Right forelimb (tissue), 1 donor: ENCODE measurements around the gene DDX31.

Source experiments
- DNase-seq: peaks from one replicate; pipeline ENCODE4 v3.0.0-alpha.2; 2018

The DDX31 gene

GRCh38 chr9:132592451-132592850 lies 77.3 kb downstream of the DDX31 start:
- no peak for DNase-seq

- no peak for DNase-seq
These were observed 78.0 kb downstream of the DDX31 start for GRCh38 chr9:132591751-132592314.

GRCh38 chr9:132591244-132591643 lies 78.5 kb downstream of the DDX31 start:
- no peak for DNase-seq

GRCh38 chr9:132590318-132591182 lies 79.2 kb downstream of the DDX31 start:
- no peak for DNase-seq

GRCh38 chr9:132590037-132590317 lies 79.8 kb downstream of the DDX31 start:
- DNase-seq = no peak

GRCh38 chr9:132589148-132590036 lies 80.4 kb downstream of the DDX31 start:
- no peak for DNase-seq

GRCh38 chr9:132588501-132589147 lies 81.2 kb downstream of the DDX31 start:
- no peak for DNase-seq

GRCh38 chr9:132588098-132588497 lies 81.7 kb downstream of the DDX31 start:
- no peak for DNase-seq

GRCh38 chr9:132587592-132587955 lies 82.2 kb downstream of the DDX31 start:
- DNase-seq = no peak

- DNase-seq = no peak
These were observed 82.8 kb downstream of the DDX31 start for GRCh38 chr9:132586830-132587591.

- no peak for DNase-seq
These were observed 83.6 kb downstream of the DDX31 start for GRCh38 chr9:132585954-132586829.

- no peak for DNase-seq
These were observed 84.9 kb downstream of the DDX31 start for GRCh38 chr9:132584601-132585560.

- DNase-seq = no peak
These were observed 86.0 kb downstream of the DDX31 start for GRCh38 chr9:132583584-132584304.

GRCh38 chr9:132582786-132583583 lies 86.8 kb downstream of the DDX31 start:
- no peak for DNase-seq

GRCh38 chr9:132582276-132582785 lies 87.5 kb downstream of the DDX31 start, which contains the start of gene BARHL1:
BARHL1 (plus strand) TSS chr9:132582606; CDS start chr9:132582798, 192 bp downstream.
- no peak for DNase-seq

- no peak for DNase-seq
These were observed 90.4 kb downstream of the DDX31 start for GRCh38 chr9:132579427-132579798.

GRCh38 chr9:132578367-132578932 lies 91.3 kb downstream of the DDX31 start:
- no peak for DNase-seq

GRCh38 chr9:132577119-132577518 lies 92.7 kb downstream of the DDX31 start:
- DNase-seq = no peak
